Mesothelial cell of epicardium (in vitro differentiated cells): ENCODE results near the gene PDGFD. TPM values are rescaled to one million over a fixed set of nuclear protein-coding genes. Genes with fewer than 3 reads are reported as not detected.

ENCODE experiments used
- DNase-seq, 2 experiments: peaks; one replicate each; pipeline ENCODE4 v3.0.0; 2021; ENCODE audit warnings: low spot score in 2 of 2; ENCODE audit not compliant: unreplicated experiment in 2 of 2
- H3K27ac Mint-ChIP-seq: 2 replicates; pipeline ENCODE4 v1.8.0; 2021; ENCODE audit warnings: mixed read lengths
- H3K27me3 Mint-ChIP-seq: 2 replicates; pipeline ENCODE4 v1.8.0; 2021; ENCODE audit warnings: low read depth, mixed read lengths
- H3K36me3 Mint-ChIP-seq: 2 replicates; pipeline ENCODE4 v1.8.0; 2021; ENCODE audit warnings: mixed read lengths
- H3K4me1 Mint-ChIP-seq: 2 replicates; pipeline ENCODE4 v1.8.0; 2021; ENCODE audit warnings: mixed read lengths
- H3K4me3 Mint-ChIP-seq: 2 replicates; pipeline ENCODE4 v1.8.0; 2021; ENCODE audit warnings: mild to moderate bottlenecking, moderate library complexity, mixed read lengths
- H3K9me3 Mint-ChIP-seq: 2 replicates; pipeline ENCODE4 v1.8.0; 2021; ENCODE audit warnings: mixed read lengths
- total RNA-seq: library from RNA; stranded (reverse); gene quantifications from 3 replicates; pipeline ENCODE4 v1.2.1, GENCODE V29; 2021
- TF ChIP-seq, protein P1 (sequence below): fragments of 200-600 bp; sonication (generic); IDR thresholded peaks from one replicate; pipeline ENCODE4 v1.5.0; 2021; ENCODE audit warnings: antibody characterized with exemption; ENCODE audit not compliant: unreplicated experiment

Gene PDGFD
- total RNA-seq, 1 donor from 2014 or later, result 29.1 TPM

DNA sequence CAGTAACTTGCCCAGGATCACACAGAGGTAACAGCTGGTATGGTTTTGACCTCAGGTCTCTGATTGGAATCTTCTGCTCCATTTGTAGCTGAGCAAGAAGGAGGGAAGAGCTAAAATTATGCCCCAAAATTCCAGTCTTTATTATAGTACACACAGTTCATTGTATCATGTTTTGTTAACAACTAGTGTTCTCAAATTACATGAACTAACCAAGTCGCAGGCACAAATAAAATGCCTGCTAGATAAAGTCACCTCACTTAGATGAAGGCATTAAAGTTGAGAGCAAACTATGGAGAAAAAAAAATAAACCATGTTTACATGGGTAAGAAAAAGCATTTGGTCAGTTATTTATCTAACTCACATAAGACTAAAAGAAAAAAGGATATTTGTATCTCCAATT lies 58.8 kb downstream of the PDGFD start:
- Mint-ChIP-seq H3K4me1 (peaks cover 18% of the 10 kb centered on the region), H3K27ac (peak overlapping the region; percentile 19), H3K27me3 (no peaks in the 10 kb centered on the region), H3K4me3 (no peak overlapping the region), H3K36me3 (no peaks in the 10 kb centered on the region), H3K9me3 (no peaks in the 10 kb centered on the region)
- no peak for DNase-seq
- TF ChIP-seq, protein P1, sequence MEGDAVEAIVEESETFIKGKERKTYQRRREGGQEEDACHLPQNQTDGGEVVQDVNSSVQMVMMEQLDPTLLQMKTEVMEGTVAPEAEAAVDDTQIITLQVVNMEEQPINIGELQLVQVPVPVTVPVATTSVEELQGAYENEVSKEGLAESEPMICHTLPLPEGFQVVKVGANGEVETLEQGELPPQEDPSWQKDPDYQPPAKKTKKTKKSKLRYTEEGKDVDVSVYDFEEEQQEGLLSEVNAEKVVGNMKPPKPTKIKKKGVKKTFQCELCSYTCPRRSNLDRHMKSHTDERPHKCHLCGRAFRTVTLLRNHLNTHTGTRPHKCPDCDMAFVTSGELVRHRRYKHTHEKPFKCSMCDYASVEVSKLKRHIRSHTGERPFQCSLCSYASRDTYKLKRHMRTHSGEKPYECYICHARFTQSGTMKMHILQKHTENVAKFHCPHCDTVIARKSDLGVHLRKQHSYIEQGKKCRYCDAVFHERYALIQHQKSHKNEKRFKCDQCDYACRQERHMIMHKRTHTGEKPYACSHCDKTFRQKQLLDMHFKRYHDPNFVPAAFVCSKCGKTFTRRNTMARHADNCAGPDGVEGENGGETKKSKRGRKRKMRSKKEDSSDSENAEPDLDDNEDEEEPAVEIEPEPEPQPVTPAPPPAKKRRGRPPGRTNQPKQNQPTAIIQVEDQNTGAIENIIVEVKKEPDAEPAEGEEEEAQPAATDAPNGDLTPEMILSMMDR, result no peak

GRCh38 chr11:104104664-104105063 lies 59.3 kb downstream of the PDGFD start:
- DNase-seq, result no peak

DNA sequence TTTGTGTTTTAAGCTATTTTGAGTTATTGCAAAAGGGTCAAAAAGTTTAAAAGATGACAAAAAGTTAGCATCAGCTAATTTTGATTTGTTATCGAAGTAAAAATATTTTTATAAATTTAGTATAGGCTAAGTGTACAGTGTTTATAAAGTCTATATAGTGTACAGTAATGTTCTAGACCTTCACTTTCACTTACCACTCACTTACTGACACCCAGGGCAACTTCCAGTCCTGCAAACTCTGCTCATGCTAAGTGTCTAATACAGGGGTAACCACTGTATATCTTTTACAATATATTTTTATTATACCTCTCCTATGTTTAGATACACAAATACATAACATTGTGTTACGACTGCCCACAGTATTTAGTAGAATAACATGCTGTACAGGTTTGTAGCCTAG lies 59.7 kb downstream of the PDGFD start:
- TF ChIP-seq, protein P1, result no peak
- H3K27ac Mint-ChIP-seq, result no peak overlapping the region
- no peaks in the 10 kb centered on the region for H3K36me3 Mint-ChIP-seq
- no peak overlapping the region for H3K4me3 Mint-ChIP-seq
- H3K27me3 Mint-ChIP-seq, result no peaks in the 10 kb centered on the region
- H3K4me1 Mint-ChIP-seq, result peaks cover 18% of the 10 kb centered on the region
- DNase-seq, result no peak
- H3K9me3 Mint-ChIP-seq, result no peaks in the 10 kb centered on the region

More at GRCh38 chr11:104104664-104105063, 59.3 kb downstream of the PDGFD start:
- no peaks in the 10 kb centered on the region for H3K9me3 Mint-ChIP-seq
- no peaks in the 10 kb centered on the region for H3K27me3 Mint-ChIP-seq
- peaks cover 18% of the 10 kb centered on the region for H3K4me1 Mint-ChIP-seq
- peak overlapping the region; percentile 19 for H3K27ac Mint-ChIP-seq
- no peak overlapping the region for H3K4me3 Mint-ChIP-seq
- no peaks in the 10 kb centered on the region for H3K36me3 Mint-ChIP-seq
- TF ChIP-seq, protein P1, result no peak

GRCh38 chr11:104098555-104098954 lies 65.4 kb downstream of the PDGFD start:
- Mint-ChIP-seq H3K4me1 (peaks cover 13% of the 10 kb centered on the region), H3K9me3 (no peaks in the 10 kb centered on the region), H3K36me3 (no peaks in the 10 kb centered on the region), H3K4me3 (no peak overlapping the region), H3K27ac (no peak overlapping the region), H3K27me3 (no peaks in the 10 kb centered on the region)
- TF ChIP-seq, protein P1, result no peak
- no peak for DNase-seq

GRCh38 chr11:104098132-104098531 lies 65.8 kb downstream of the PDGFD start:
- Mint-ChIP-seq H3K9me3 (no peaks in the 10 kb centered on the region), H3K4me3 (no peak overlapping the region)

More at GRCh38 chr11:104098132-104098531, 65.8 kb downstream of the PDGFD start:
- DNase-seq, result no peak
- TF ChIP-seq, protein P1, result no peak
- Mint-ChIP-seq H3K27ac (no peak overlapping the region), H3K36me3 (no peaks in the 10 kb centered on the region), H3K4me1 (peaks cover 15% of the 10 kb centered on the region), H3K27me3 (no peaks in the 10 kb centered on the region)
